Astrocyte of the spinal cord (primary cell): ENCODE measurements around the gene FRY.

Source experiments
- DNase-seq: peaks from one replicate; pipeline ENCODE4 v3.0.0; 2011; ENCODE audit warnings: low read depth, low spot score
- H3K4me3 ChIP-seq: 2 replicates; pipeline ENCODE4 v1.5.1; 2011; ENCODE audit warnings: low read depth, mild to moderate bottlenecking, low read length, moderate library complexity
- in situ Hi-C: cut with HindIII; loops from 2 replicates; pipeline ENCODE4 v1.10.0; 2017; ENCODE audit warnings: low sequenced_read_pairs
- TF ChIP-seq, protein P1 (sequence below): IDR thresholded peaks from 2 replicates; pipeline ENCODE4 v1.5.1; 2012; ENCODE audit warnings: low read depth, mild to moderate bottlenecking, low read length, inconsistent platforms

Gene FRY

DNA sequence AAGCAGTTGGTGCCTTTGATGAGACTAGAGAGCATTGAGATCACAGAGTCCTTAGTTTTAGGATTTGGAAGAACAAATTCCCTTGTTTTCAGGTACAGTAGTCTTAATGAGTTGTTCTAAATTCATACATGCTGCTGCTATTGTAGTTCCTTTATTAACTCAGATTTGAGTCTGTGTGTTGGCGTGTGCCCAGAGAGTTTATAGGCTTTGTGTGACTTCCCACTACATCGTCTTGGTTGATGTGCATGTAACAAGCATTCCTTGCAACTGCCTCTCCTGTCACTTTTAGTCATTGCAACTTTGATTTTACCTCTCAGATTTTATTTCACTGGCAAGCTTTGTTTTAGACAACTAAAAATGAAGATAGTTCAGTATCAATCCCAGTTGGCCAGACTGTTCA lies 148.1 kb downstream of the FRY start:
- TF ChIP-seq, protein P1, sequence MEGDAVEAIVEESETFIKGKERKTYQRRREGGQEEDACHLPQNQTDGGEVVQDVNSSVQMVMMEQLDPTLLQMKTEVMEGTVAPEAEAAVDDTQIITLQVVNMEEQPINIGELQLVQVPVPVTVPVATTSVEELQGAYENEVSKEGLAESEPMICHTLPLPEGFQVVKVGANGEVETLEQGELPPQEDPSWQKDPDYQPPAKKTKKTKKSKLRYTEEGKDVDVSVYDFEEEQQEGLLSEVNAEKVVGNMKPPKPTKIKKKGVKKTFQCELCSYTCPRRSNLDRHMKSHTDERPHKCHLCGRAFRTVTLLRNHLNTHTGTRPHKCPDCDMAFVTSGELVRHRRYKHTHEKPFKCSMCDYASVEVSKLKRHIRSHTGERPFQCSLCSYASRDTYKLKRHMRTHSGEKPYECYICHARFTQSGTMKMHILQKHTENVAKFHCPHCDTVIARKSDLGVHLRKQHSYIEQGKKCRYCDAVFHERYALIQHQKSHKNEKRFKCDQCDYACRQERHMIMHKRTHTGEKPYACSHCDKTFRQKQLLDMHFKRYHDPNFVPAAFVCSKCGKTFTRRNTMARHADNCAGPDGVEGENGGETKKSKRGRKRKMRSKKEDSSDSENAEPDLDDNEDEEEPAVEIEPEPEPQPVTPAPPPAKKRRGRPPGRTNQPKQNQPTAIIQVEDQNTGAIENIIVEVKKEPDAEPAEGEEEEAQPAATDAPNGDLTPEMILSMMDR, result no peak
- in situ Hi-C loops, result no loop called here
- no peak for DNase-seq
- no peak overlapping the region for H3K4me3 ChIP-seq

DNA sequence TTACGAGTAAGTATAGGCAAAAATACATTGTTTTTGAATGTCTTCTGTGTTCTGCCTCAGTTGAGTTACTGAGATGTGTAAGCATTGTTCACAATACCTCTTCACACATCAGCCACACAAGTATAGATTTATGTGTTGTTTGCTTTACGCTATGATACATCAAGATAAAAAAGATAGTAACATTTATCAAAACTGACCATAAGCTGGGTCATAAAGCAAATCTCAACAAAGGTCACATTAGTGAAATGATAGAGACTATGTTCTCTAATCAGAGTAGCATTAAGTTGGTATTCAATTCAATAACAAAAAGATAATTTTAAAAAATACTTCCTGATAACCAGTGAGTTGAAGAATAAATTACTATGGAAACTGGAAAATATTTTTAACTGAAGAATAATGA lies 156.1 kb downstream of the FRY start:
- no peak for DNase-seq
- TF ChIP-seq, protein P1, result no peak
- in situ Hi-C loops, result no loop called here
- H3K4me3 ChIP-seq, result no peak overlapping the region

DNA sequence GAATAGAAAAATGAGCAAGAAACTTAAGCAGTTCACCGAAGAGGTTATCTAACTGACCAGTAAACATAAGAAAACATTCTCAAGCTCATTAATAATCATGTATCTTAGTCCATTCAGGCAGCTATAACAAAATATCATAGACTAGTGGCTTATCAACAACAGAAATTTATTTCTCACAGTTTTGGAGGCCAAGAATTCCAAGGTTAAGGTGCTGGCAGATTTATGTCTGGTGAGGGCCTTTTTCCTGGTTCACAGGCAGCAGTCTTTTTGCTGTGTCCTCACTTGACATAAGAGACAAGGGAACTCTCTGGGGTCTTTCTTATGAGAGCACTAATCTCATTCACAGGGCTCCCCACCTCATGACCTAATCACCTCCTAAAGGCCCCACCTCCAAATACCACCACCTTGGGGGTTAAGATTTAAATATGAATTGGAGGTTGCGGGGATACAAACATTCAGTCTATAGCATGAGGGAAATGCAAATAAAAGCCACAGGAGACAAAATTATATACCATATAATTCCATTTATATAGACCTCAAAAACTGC lies 160.0 kb downstream of the FRY start:
- DNase-seq, result no peak
- no peak overlapping the region for H3K4me3 ChIP-seq
- in situ Hi-C loops, result no loop called here
- TF ChIP-seq, protein P1, result no peak

DNA sequence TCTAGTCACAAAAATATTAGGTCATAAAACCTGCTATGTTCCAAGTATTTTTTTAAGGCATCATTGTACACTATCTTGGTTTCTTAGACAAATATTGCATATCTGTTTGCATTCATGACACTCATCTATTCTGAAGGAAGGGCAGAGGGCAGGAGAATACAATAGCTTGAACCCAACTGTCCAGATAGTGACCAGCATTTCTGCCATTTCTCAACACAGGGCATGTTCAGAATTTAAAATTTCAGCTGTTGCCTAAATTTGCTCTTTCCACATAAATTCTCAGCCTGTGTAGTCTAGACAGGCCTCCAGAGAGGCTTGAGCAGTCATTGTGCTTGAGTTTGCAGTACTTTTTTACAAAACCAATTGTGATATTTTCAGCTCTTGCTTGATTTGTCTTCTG lies 164.1 kb downstream of the FRY start:
- in situ Hi-C loops, result no loop called here
- no peak for DNase-seq
- no peak overlapping the region for H3K4me3 ChIP-seq
- TF ChIP-seq, protein P1, result no peak

DNA sequence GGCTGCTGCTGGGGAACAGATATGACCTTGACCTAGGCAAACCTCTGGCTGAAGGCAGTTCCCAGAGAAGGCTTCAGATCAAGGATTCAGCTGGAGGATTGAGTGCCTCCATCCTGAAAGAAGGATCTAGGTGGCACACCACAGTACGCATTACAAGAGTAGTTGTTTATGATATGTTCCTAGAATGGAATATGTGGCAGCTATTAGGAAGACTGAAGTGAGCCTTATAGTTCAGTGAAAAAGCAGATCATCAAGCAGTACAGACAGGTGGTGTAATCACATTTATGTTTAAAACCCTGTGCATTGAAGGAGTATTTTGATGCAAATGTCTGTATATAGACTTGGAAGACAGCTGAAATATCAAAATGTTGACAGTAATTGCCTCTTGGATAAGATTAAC lies 167.6 kb downstream of the FRY start:
- TF ChIP-seq, protein P1, result no peak
- in situ Hi-C loops, result no loop called here
- no peak for DNase-seq
- no peak overlapping the region for H3K4me3 ChIP-seq

DNA sequence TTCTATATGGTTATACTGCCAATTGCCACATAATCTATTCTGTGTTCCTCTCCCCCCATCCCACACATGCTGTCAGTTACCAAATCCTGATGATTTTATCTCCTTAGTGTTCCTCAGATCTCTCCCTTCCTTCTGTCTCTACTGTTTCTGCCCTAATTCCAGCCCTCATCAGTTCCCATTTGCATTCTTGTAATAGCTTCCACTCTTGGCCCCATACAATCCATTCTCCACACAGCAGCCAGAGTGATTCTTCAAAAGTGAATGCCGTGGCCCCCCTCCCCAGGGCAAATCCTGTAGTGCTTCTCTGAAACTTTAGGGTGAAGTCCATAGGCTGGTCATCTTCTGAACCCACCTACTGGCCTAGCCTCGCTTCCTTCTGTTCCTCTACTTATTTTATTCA lies 169.2 kb downstream of the FRY start:
- TF ChIP-seq, protein P1, result no peak
- in situ Hi-C loops, result no loop called here
- H3K4me3 ChIP-seq, result no peak overlapping the region
- DNase-seq, result no peak

DNA sequence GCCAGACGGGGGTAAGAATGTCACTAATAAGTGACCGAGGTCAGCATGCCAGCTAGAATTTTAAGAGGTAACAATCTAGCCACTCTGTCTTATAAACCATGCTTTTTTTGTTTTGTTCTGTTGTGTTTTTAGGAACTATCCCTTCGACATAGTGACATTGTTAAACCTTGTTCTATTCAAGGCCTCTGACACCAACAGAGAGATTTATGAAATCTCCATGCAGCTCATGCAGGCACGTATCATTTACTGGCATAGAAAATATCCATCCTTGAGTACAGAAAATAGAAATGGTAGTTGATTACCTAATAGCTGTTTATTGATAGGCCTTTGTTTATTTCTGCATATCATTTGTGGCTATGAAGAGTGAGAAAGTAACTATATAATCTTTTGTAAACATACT lies 170.2 kb downstream of the FRY start:
- in situ Hi-C loops, result no loop called here
- H3K4me3 ChIP-seq, result no peak overlapping the region
- TF ChIP-seq, protein P1, result no peak
- no peak for DNase-seq
